Central memory CD8-positive, alpha-beta T cell (primary cell): ENCODE results near the gene LSM4.

Source experiments
- ATAC-seq: fragments of 150-1000 bp; cut with Tn5 transposase; replicated peaks from 2 replicates; pipeline ENCODE4 v1.10.0; 2022; ENCODE audit warnings: mild to moderate bottlenecking, moderate FRiP score, moderate number of reproducible peaks; ENCODE audit not compliant: poor library complexity, severe bottlenecking; ENCODE audit errors: extremely low read depth
- DNase-seq, 2 donors: peaks; one replicate each; pipeline ENCODE4 v3.0.0; 2021; ENCODE audit warnings: low spot score in 2 of 2
- H3K27ac Mint-ChIP-seq: one replicate; pipeline ENCODE4 v1.8.0; 2022; ENCODE audit warnings: low read depth, mild to moderate bottlenecking, moderate library complexity, mixed read lengths
- H3K27me3 Mint-ChIP-seq: one replicate; pipeline ENCODE4 v1.8.0; 2022; ENCODE audit warnings: mixed read lengths
- H3K36me3 Mint-ChIP-seq: one replicate; pipeline ENCODE4 v1.8.0; 2022; ENCODE audit warnings: mild to moderate bottlenecking, moderate library complexity, mixed read lengths; ENCODE audit not compliant: insufficient read depth
- H3K4me1 Mint-ChIP-seq: one replicate; pipeline ENCODE4 v1.8.0; 2022; ENCODE audit warnings: mixed read lengths
- H3K4me3 Mint-ChIP-seq: one replicate; pipeline ENCODE4 v1.8.0; 2022; ENCODE audit warnings: mild to moderate bottlenecking, moderate library complexity, mixed read lengths
- H3K9me3 Mint-ChIP-seq: one replicate; pipeline ENCODE4 v1.8.0; 2022; ENCODE audit warnings: mixed read lengths

LSM4 gene

GRCh38 chr19:18257503-18258470 lies 65.1 kb downstream of the LSM4 start:
- H3K27me3 Mint-ChIP-seq: peaks cover 29% of the 10 kb centered on the region
- H3K36me3 Mint-ChIP-seq: peaks cover 17% of the 10 kb centered on the region
- ATAC-seq (no peak), DNase-seq (no peak)
- no peak overlapping the region for H3K27ac Mint-ChIP-seq
- no peak overlapping the region for H3K4me3 Mint-ChIP-seq
- H3K9me3 Mint-ChIP-seq: no peaks in the 10 kb centered on the region
- peaks cover 8% of the 10 kb centered on the region for H3K4me1 Mint-ChIP-seq
